Measurements from ENCODE around the gene EIPR1. TPM values are rescaled to one million over a fixed set of nuclear protein-coding genes. Genes with fewer than 3 reads are reported as not detected.

The EIPR1 gene
- total and polyA plus RNA-seq, 4 donors, result 12.0 to 26.8 (median 23.4) TPM

DNA sequence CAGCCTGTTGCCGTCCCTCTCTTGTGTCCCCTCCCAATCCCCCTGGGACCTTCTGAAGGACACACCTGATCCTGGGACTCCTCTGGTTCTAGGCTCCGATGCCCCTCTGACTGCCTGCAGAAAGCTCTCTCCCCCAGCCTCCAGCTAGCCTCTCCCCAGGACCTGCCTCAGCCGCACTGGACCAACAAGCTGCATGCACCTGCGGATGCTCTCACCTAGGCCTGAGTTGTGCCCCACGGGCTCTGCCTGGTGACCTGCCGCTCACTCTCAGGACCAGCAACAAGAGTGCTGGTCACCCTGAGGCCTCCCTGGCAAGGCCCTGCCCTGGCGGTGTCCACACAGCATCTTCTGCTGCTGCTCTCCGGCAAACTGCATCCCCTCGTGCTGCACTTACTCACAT is 63.0 kb downstream of the EIPR1 start:
- DNase-seq (no peak), ATAC-seq (ENCODE audit: insufficient read depth, low FRiP score) (no peak)

DNA sequence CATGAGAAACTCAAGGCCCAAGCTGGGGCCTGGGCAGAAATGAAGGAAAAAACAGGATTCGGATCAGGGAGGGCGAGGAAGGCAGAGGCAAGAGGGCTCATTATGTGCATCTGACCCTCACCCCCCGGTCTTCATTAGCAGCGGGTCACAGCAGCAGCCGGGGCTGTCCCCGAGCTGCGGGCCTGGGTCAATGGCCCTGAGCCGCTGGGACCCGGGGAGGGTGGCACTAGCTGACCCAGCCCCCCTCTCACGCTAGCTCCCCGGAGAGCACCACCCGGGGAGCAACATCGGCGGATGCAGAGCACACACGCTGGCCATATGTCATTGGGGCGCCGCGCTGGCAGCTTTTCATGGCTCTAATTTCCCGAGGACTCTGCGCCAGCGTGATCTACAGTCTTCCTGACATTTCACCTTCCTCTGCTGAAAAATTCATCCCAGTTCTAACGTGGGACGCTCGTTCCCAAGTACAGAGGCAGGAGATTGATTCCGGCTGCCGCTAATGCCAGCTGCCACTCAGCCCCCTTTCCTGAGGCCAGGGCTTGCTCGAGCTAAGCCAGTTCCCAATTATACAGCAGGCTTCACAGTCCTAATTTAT is 63.7 kb downstream of the EIPR1 start:
- TF ChIP-seq, protein P1, sequence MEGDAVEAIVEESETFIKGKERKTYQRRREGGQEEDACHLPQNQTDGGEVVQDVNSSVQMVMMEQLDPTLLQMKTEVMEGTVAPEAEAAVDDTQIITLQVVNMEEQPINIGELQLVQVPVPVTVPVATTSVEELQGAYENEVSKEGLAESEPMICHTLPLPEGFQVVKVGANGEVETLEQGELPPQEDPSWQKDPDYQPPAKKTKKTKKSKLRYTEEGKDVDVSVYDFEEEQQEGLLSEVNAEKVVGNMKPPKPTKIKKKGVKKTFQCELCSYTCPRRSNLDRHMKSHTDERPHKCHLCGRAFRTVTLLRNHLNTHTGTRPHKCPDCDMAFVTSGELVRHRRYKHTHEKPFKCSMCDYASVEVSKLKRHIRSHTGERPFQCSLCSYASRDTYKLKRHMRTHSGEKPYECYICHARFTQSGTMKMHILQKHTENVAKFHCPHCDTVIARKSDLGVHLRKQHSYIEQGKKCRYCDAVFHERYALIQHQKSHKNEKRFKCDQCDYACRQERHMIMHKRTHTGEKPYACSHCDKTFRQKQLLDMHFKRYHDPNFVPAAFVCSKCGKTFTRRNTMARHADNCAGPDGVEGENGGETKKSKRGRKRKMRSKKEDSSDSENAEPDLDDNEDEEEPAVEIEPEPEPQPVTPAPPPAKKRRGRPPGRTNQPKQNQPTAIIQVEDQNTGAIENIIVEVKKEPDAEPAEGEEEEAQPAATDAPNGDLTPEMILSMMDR (IDR thresholded peaks at IDR 0.05; ENCODE audit: control extremely low read depth, extremely low read depth), result no peak
- peak; percentile 18 to 61 (median 42) for DNase-seq

More for the DNA sequence above, 63.0 kb downstream of the EIPR1 start:
- Histone ChIP-seq H3K27me3 (ENCODE audit: control insufficient read depth in 3 of 3, insufficient read depth in 3 of 3, low read length in 2 of 3) (no peaks in the 10 kb centered on the region), H3K4me3 (no peak overlapping the region), H3K9ac (ENCODE audit: insufficient read depth in 1 of 2, low read length in 2 of 2) (no peak overlapping the region), H3K9me3 (ENCODE audit: control insufficient read depth in 4 of 4, insufficient read depth in 3 of 4, low read length in 3 of 4) (no peaks in the 10 kb centered on the region), H3K4me1 (ENCODE audit: control insufficient read depth in 5 of 5, insufficient read depth in 5 of 5, low read length in 5 of 5) (peaks cover 0 to 14% (median 8%) of the 10 kb centered on the region in 5 donors), H3K27ac (ENCODE audit: low read depth in 1 of 2, low read length in 1 of 2) (no peak overlapping the region), H3K36me3 (ENCODE audit: control insufficient read depth in 4 of 4, insufficient read depth in 4 of 4, low read length in 4 of 4) (peaks cover 0 to 4% (median 0%) of the 10 kb centered on the region in 4 donors)
- TF ChIP-seq, protein P1 (IDR thresholded peaks at IDR 0.05; ENCODE audit: control extremely low read depth, extremely low read depth), result no peak
- WGBS, 2 donors, result 91 to 96% methylated on average over 9 of the region's 9 CpGs

DNA sequence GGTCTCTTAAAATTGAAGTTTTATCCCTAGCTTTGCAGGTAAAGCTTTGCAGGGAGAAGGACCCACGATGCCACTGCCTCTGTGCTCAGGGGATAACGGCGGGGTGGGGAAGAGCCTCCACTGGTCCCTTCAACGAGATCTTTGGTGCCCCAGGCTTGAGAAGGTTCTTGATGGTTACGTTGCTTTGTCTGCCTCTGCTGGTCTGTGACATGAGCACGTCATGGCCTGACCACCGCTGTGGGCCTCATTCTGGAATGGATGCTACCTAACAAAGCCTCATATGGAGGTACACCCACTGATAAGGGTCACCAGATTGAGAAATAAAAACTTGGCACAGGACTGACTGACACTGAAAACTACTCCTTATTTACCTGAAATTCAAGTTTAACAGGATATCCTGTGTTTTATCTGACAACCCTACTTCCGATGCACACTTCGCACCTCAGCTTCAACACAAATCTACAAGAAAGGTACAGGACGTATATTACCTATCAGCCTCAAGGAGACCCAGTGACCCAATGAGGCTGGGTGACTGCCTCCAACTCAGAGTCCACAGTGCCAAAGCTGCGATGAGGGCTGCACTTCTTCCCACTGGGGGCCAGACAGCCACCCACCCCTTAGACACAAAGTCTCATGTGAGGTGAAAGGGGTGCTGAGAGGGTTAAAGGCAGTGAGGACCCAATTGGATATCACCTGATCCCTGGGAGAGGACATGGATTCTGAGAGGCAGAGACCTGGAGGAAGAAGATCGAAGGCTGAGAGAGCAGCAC is 64.9 kb downstream of the EIPR1 start:
- Histone ChIP-seq H3K27ac (ENCODE audit: low read depth in 1 of 2, low read length in 1 of 2) (no peak overlapping the region), H3K9ac (ENCODE audit: insufficient read depth in 1 of 2, low read length in 2 of 2) (no peak overlapping the region), H3K4me3 (no peak overlapping the region), H3K36me3 (ENCODE audit: control insufficient read depth in 4 of 4, insufficient read depth in 4 of 4, low read length in 4 of 4) (peaks cover 0 to 1% (median 0%) of the 10 kb centered on the region in 4 donors), H3K4me1 (ENCODE audit: control insufficient read depth in 5 of 5, insufficient read depth in 5 of 5, low read length in 5 of 5) (peaks cover 0 to 14% (median 8%) of the 10 kb centered on the region in 5 donors), H3K27me3 (ENCODE audit: control insufficient read depth in 3 of 3, insufficient read depth in 3 of 3, low read length in 2 of 3) (no peaks in the 10 kb centered on the region), H3K9me3 (ENCODE audit: control insufficient read depth in 4 of 4, insufficient read depth in 3 of 4, low read length in 3 of 4) (no peaks in the 10 kb centered on the region)
- no peak for DNase-seq
- WGBS, 2 donors, result 90 to 95% methylated on average over 12 of the region's 12 CpGs
- TF ChIP-seq, protein P1 (IDR thresholded peaks at IDR 0.05; ENCODE audit: control extremely low read depth, extremely low read depth), result no peak
- no peak for ATAC-seq (ENCODE audit: insufficient read depth, low FRiP score)

More for the DNA sequence above, 63.7 kb downstream of the EIPR1 start:
- no peaks in the 10 kb centered on the region for H3K27me3 ChIP-seq (ENCODE audit: control insufficient read depth in 3 of 3, insufficient read depth in 3 of 3, low read length in 2 of 3)
- peaks cover 0 to 4% (median 0%) of the 10 kb centered on the region in 4 donors for H3K36me3 ChIP-seq (ENCODE audit: control insufficient read depth in 4 of 4, insufficient read depth in 4 of 4, low read length in 4 of 4)
- H3K27ac ChIP-seq (ENCODE audit: low read depth in 1 of 2, low read length in 1 of 2), result no peak overlapping the region
- 70 to 73% methylated on average over 27 of the region's 27 CpGs for WGBS, 2 donors
- no peak for ATAC-seq (ENCODE audit: insufficient read depth, low FRiP score)
- H3K4me1 ChIP-seq (ENCODE audit: control insufficient read depth in 5 of 5, insufficient read depth in 5 of 5, low read length in 5 of 5), result peaks cover 0 to 14% (median 8%) of the 10 kb centered on the region in 5 donors
- no peak overlapping the region for H3K4me3 ChIP-seq
- H3K9me3 ChIP-seq (ENCODE audit: control insufficient read depth in 4 of 4, insufficient read depth in 3 of 4, low read length in 3 of 4), result no peaks in the 10 kb centered on the region
- H3K9ac ChIP-seq (ENCODE audit: insufficient read depth in 1 of 2, low read length in 2 of 2), result no peak overlapping the region
